Measurements from ENCODE around the gene SLC26A11.
"Not testable (repeated sequence)": the region's sequence is repeated elsewhere in the genome, so short reads cannot be mapped to it uniquely, and the experiment has no call there.

Gene SLC26A11

DNA sequence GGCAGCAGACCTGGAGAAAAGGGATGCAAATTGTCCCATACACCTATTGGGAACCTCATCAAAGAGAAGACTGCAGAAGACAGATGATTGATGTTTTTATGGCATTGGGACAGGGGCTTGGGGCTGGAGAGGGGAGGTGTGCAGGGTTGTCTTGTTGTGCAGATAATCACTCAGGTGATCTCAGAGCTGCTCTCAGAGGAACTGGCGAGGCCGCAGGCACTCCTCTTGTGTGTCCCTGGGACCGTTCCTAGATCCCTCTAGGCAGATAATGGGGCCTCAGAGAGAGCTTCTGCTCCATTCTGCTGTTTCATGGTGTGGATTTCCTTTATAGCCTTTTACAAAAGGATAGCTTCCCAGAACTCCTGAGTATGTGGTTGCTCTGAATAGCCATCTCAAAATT is 42.1 kb downstream of the SLC26A11 start:
- no peak for DNase-seq (ENCODE audit: low read depth)

DNA sequence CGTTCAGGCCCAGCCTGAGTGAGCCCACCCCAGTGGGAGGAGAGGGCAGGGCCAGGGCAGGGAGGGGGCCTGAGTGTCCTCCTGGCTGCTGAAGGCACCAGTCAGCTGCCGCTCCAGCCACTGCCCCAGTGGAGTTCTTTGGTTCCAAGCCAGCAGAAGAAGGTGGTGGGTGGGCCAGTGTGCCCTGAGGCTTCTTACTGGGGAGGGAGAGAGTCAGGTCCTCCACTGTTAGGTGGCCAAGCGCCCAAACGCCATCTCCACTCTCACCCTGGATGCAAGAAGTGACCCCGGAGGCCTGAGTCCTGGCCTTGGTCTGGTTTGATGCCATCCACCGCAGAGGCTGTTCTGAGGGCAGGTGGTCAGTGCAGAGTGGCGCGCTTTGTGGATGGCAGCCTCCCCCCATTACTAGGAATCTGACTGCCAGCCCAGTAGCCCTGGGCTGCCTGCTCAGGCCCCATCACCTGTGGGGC is 42.6 kb downstream of the SLC26A11 start:
- DNase-seq (ENCODE audit: low read depth): no peak

DNA sequence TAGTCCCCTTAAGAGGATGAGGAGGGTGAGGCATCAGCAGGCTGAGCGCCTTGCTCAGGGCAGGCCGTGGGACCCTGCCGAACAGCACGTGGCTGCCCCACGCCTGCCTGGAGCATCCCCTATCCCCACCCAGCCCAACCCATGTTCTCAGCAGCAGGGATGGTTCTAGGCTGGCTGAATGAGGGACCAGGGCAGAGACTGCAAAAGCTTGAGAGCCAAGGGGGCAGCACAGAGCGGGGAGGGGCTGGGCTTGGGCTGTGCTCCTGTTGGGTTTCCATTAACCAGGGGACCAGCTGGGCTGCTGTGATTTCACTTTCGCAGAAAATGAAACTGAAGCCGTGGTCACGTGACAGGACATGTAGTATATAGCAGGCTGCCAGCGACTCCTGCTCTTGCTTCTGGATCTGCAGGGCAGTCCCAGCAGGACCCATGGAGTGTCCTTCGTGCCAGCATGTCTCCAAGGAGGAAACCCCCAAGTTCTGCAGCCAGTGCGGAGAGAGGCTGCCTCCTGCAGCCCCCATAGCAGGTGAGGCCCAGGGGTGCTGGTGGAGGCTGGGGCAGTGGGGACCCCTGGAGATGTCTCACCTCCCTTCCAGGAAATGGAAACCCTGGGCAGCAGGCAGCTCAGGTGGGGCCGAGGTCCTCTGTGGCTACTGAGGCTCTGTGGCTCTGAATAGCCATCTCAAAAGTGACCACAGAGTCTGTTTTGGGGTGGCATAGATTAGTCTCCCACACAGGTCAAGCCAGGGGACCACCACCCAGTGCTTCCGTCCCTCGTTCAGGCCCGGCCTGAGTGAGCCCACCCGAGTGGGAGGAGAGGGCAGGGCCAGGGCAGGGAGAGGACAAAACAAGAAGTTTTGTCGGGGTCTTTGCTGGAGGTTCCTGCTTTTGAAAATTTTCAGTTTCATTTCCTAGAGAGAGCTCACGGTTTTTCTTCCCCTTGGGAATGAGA is 43.3 kb downstream of the SLC26A11 start:
- peak; percentile 83 for DNase-seq (ENCODE audit: low read depth)

DNA sequence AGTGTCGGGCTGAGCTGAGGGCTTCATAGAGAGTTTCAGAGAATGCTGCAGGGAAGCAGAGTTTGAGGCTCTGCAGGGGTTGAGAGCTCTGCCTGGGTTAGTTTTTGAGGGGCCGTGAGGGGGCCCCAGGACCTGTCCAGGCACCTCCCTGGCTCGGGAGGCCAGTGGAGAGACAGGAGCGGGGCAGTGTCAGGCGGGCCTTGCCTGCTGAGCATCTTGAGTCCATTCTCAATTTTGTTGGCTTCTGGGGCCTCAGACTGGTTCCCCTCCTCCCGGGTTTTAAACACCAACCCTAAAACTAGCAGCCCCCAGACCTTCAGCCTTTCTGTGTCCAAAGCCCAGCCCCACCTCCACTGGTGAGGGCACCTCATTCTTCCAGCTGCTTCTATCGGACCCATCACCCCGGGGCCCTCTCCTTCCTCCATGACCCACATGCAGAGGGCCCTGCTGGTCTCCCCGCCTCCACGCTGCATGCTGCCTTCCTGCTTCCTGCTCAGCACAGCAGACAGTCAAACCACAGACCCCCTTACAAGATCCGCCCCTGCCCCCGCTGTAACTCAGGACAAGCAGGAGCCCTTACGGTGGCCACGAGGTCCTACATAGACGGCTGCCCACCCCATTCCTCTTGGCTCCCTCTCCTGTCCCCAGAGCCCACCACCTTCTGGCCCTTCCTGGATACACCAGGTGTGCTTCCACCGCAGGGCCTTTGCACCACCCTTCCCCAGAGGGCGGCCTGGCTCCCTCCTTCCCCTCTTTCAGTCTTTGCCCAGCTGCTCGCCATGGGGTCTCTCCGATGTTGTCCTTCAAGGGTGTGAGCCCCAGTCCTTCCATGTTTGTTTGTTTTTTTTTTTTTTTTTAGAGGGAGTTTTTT is 44.2 kb downstream of the SLC26A11 start:
- no peak for DNase-seq (ENCODE audit: low read depth)

DNA sequence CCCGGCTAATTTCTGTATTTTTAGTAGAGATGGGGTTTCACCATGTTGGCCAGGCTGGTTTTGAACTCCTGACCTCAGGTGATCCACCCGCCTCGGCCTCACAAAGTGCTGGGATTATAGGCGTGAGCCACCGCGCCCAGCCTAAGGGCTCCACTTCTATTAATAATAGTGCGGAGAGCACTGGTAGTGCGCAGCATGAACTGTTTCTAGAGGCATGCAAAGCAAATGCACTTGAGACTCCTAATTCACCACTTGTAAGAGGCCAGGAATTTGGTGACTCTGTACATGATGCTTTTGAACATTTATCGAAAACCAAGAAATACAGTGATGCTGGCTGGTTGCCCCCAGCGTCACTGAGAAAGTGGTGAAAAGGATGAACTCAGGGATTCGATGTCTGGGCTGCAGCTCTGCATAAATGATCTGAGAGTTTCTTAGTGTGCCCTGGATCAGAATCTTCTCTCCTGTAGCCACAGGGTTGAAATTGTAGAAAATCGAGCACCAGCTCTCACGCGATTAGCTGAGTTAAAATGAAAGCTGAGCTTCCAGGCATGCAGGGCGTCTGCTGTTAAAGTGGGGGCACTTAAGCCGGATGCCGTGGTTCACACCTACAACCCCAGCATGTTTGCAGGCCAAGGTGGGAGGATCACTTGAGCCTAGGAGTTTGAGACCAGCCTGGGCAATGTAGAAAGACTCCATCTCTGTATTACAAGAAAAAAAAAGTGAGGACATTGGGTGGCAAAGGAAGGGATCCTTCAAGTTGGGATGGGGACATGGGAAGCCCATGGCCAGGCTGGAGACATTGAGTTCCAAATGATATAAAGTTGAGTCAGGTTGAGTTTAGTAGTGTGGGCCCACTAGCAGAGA is 45.2 kb downstream of the SLC26A11 start:
- DNase-seq (ENCODE audit: low read depth): no peak

DNA sequence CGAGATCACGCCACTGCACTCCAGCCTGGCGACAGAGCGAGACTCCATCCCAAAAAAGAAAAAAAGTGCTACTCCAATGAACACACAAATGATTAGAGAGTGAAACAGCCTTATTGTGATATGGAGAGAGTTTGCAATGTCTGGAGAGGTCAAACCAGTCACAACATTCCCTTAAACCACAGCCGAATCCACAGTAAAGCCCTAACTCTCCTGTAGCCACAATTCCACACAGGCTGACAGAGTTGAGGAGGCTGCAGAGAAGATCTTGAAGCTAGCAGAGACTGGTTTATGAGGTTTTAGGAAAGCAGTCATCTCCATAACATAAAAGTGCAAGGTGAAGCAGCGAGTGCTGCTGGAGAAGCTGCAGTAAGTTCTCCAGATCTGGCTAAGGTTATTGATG is 47.2 kb downstream of the SLC26A11 start:
- no peak for DNase-seq (ENCODE audit: low read depth)

DNA sequence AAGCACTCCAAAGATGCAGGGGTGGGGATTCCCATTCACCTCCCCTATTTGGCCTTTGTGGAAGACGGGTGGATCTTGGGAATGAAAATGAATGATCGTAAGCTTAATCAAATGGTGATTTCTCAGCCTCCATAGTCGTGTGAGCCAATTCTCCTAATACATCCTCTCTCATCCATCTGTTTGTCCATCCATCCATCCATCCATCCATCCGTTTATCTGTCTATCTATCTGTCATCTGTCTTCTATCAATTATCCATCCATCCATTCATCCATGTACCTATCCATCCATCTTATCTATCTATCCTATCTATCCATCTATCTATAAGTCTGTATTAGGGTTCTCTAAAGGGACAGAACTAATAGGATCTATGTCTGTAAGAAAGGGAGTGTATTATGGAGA is 48.2 kb downstream of the SLC26A11 start:
- no peak for DNase-seq (ENCODE audit: low read depth)

DNA sequence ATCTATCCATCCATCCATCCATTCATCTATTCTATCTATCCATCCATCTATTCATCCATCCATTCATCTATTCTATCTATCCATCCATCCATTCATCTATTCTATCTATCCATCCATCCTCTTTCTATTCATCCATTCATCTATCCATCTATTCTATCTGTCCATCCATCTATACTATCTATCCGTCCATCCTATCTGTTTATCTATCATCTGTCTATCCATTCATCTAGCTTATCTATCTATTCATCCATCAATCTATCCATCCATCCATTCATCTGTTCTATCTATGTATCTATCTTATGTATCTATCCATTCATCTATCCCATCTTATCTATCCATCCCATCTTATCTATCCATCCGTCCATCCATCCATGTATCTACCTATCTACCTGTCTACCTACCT is 49.2 kb downstream of the SLC26A11 start:
- no peak for DNase-seq (ENCODE audit: low read depth)

DNA sequence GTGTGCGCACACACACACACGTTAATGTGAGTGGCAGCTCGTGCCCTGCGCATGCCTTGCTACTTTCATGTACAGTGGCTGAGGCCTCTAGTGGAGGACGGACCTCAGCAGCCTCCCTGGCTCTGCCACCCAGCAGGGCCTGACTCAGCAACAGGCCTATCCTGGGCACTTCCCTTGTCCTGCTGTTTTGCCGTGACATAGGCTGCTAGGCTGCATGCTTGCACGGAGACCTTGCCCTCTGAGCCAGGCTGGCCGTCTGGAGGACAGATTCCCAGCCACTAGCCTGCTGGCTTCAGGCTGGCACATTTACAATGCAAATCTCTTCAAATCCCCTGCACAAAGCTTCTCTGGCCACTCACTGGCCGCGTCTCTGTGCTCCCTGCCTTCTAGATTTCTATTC is 49.9 kb downstream of the SLC26A11 start:
- no peak for DNase-seq (ENCODE audit: low read depth)

DNA sequence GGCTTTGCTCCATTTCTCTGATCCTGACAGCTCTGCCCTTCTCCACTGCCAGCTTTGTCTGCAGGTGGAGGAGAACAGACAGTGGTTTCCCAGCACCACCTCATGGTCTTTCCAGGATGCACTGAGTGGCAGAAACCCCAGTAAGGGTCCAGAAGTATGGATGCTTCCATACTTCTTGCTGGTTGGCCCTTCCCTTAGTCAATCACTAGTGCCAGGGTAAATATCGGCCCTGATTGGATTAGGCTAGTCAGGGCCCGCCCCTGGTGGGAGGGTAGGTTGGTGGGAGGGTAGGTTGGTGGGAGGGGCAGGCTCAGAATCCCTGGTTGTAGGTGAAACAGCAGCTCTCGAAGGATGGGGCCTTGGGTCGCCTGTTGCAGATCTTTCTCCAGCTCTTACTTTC is 50.6 kb downstream of the SLC26A11 start:
- DNase-seq (ENCODE audit: low read depth): no peak

DNA sequence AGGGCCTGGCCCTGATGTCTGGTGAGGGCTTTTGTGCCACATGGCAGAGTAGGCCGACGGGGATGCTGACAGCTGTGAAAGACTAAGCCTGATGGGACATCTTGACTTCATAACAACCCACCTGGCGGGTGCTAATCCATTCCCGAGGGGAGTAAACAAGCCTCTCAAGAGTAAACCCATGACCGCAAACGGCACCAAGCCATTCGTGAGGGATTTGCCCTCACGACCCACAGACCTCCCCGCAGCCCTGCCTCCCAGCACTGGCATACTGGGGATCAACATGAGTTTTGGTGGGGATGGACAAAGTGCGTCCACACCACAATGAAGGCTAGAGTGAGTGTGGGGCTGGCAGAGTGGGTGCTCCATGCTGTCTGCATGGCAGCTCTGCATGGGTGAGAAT is 52.1 kb downstream of the SLC26A11 start:
- no peak for DNase-seq (ENCODE audit: low read depth)

DNA sequence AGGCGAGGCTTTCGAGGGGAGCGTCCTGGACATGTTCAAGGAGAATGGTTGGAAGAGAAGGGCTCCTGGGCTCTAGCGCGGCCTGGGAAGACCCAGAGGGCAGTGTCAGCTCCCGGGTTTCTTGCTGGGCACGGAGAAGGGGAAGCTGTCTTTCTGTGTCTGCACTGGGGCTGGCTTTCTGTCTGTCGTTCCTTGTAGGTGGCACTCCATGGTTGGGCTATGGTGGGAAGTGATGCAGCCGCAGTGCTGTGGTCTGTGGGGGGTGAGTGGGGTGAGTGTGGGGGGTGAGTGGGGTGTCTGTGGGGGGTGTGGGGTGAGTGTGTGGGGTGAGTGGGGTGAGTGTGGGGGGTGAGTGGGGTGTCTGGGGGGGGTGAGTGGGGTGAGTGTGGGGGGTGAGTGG is 54.1 kb downstream of the SLC26A11 start:
- no peak for DNase-seq (ENCODE audit: low read depth)

DNA sequence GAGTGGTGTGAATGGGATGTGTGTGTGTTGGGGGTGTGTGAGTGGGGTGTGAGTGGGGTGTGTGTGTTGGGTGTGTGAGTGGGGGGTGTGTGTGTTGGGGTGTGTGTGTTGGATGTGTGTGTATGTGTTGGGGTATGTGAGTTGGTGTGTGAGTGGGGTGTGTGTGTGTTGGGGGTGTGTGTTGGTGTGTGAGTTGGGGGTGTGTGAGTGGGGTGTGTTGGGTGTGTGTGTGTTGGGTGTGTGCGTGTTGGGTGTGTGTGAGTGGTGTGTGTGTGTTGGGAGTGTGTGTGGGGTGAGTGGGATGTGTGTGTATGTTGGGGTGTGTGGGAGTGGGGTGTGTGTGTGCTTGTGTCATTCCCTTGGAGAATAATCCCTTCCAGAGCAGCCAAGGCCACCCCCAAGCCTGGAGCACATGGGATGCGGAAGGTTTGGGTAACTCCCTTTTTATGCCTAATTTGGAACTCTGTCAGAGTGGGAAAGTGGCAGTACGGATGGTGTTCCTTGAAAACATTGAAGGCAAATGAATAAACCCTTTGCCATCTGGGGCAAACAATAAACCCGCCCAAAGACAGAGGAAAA is 54.7 kb downstream of the SLC26A11 start:
- DNase-seq (ENCODE audit: low read depth): no peak

DNA sequence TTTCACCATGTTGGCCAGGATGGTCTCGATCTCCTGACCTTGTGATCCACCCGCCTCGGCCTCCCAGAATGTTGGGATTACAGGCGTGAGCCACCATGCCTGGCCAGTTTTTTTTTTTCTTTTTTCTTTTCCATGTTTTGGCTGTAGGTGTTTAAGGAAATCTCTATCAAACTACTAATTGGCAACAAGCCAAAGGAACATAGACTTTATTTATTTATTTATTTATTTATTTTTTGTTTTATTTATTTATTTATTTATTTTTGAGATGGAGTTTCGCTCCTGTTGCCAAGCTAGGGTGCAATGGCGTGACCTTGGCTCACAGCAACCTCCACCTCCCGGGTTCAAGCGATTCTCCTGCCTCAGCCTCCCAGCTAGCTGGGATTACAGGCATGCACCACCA is 55.6 kb downstream of the SLC26A11 start:
- not testable (repeated sequence) for DNase-seq (ENCODE audit: low read depth)

DNA sequence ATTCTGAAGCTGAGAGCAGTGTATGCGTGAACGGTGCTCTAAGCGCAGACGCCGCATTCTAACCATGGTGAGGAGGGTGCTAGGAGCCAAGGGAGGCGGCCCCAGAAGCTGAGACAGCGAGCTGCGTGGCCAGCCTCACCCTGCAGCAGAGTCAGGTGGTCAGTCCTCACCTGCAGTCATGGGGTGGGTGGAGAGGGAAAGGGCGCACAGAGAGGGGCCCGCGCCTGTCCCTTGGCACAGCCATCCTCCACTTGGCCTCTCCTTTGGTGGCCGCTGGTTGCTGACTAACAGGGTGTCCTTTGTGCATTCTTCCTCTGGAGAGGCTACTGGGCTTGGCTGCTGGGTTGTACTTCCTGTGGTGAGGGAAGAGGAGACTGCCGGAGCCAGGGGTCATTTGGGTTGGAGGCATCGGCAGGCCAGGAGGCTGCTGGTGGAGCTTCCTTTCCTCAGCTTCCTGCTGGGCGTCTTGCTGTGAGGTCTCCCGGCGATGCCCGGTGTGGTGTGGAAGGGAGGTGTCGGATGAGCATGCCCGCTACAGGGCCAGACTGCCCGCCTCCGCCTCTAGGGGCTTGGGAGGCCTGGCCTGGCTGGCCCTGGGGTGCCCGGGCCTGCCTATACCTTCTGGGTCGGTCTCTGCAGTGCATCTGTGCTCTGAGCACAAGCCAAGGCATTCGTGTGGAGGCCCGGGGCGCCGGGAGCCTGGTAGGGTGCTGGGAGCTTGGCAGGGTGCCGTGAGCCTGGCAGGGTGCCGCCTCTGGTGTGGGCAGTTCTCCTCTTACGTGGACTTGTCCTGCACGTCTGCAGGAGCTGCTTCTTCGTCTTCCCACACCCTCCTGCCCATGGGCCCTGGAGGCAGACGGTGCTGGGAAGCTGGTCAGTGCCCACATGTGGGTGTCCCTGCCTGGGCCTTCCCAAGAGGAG is 57.8 kb downstream of the SLC26A11 start:
- DNase-seq (ENCODE audit: low read depth): no peak

DNA sequence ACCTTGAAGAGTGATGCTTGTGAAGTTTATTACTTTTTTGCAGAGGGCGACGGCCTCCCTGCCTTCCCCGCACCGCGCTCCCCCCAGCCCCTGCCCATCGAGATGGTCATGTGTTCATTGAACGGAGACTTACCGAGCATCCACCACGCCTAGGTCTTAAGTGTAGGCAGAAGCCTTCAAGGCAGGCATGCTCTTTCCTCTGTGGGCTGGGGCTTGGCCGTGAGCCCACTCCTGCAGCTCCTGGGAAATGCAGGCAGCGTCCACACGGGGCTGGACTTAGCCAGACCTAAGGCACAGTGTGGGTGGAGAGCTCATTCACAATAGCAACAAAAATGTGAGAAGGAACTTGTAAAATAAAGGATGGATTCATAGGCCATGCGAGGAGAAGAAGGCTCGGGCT is 59.7 kb downstream of the SLC26A11 start:
- peak; percentile 67 for DNase-seq (ENCODE audit: low read depth)

DNA sequence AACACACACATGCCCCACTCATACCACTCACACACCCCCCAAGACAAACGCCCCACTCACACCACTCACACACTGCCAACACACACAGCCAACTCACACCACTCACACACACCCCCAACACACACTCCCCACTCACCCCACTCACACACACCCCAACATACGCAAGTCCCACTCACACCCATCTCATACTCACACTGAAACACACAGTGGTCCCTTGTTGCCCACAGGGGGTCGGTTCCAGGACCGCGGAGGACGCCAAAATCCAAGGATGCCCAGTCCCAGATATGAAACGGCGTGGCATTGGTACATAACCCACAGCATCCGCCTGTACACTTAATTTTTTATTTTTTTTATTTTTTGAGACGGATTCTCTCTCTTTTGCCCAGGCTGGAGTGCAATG is 61.3 kb downstream of the SLC26A11 start:
- DNase-seq (ENCODE audit: low read depth): no peak

DNA sequence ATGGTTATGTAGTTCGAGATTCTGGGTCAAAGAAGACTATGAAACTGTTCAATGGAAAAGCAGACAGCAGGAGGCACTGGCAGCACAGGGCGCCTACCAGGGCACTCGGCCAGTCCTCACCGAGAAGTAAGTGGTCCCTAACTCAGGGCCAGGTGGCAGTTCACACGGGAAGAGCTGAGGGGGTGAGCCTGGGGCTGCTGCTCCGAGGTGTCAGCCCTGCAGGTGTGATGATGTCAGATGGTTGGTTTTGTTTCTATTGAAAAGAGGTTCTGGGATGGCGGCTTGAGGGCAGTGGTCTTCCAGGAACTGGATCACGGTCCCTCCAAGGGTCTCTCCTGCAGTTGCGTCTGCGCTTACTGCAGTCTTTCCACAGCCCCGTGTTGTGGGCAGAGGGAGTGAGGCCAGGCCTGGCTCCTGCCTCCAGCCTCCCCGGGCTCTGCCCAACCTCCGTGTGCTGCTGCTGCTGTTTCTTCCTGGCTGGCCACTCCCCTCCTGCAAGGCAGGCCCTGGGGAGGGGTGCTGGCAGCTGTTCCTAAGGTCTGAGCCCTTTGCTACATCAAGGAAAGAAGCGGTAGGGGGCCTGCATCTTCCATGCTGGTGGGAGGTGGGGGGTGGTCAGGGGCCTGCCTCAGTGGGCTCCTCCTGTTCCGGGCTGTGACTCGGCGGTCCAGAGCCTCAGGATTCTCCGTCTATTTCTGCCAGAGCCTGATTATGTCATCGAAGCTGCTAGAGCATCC is 63.1 kb downstream of the SLC26A11 start:
- no peak for DNase-seq (ENCODE audit: low read depth)

DNA sequence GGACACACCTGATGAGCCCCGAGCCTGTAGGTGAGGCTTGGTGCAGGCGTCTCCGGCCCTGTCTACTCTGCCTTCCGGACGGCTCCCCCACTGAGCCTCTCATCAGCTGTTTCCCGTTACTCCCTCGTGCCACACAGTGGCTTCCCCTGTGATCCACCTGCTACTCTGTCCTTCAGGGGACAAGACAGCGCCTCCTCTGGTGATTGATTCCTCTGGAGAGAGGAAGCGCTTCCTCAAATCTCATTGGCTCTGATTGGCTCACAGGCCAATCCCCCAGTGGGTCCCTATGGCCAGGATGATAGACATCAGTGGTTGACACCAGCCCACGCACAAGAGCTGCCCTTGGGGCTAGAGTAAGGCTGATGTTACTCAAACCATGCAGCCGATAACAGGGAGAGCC is 64.4 kb downstream of the SLC26A11 start:
- no peak for DNase-seq (ENCODE audit: low read depth)
